Fibroblast of mammary gland (primary cell): ENCODE measurements around the gene EDEM2.
"Not testable (repeated sequence)": the region's sequence is repeated elsewhere in the genome, so short reads cannot be mapped to it uniquely, and the experiment has no call there.

ENCODE experiments used
- DNase-seq: peaks from one replicate; pipeline ENCODE4 v3.0.0-alpha.2; 2010; ENCODE audit warnings: low read depth
- H3K4me3 ChIP-seq: 2 replicates; pipeline ENCODE4 v1.5.1; 2011; ENCODE audit warnings: low read depth, mild to moderate bottlenecking, low read length, moderate library complexity; ENCODE audit not compliant: control insufficient read depth
- CTCF ChIP-seq: conservative IDR thresholded peaks from 2 replicates; pipeline ENCODE4 v1.5.1; 2011; ENCODE audit warnings: low read depth, low read length, inconsistent platforms; ENCODE audit not compliant: control insufficient read depth, insufficient read depth

Gene EDEM2

GRCh38 chr20:35122756-35123405, 24.3 kb downstream of the EDEM2 start:
- no peak for TF ChIP-seq CTCF
- no peak overlapping the region for H3K4me3 ChIP-seq
- DNase-seq = no peak

- no peak for TF ChIP-seq CTCF
- H3K4me3 ChIP-seq = no peak overlapping the region
- no peak for DNase-seq
These were observed 25.9 kb downstream of the EDEM2 start for GRCh38 chr20:35121186-35121585.

GRCh38 chr20:35120012-35120701, 27.0 kb downstream of the EDEM2 start:
- H3K4me3 ChIP-seq = no peak overlapping the region
- peak; percentile 85 for DNase-seq
- no peak for TF ChIP-seq CTCF

GRCh38 chr20:35117629-35118028, 29.5 kb downstream of the EDEM2 start:
- no peak overlapping the region for H3K4me3 ChIP-seq
- DNase-seq = no peak
- TF ChIP-seq CTCF = no peak

GRCh38 chr20:35117196-35117595, 29.9 kb downstream of the EDEM2 start:
- DNase-seq = peak; percentile 57
- H3K4me3 ChIP-seq = no peak overlapping the region
- no peak for TF ChIP-seq CTCF

GRCh38 chr20:35116258-35116657, 30.9 kb downstream of the EDEM2 start:
- no peak overlapping the region for H3K4me3 ChIP-seq
- no peak for DNase-seq
- TF ChIP-seq CTCF = no peak

GRCh38 chr20:35115606-35116005, 31.5 kb downstream of the EDEM2 start:
- no peak for TF ChIP-seq CTCF
- DNase-seq = no peak
- H3K4me3 ChIP-seq = no peak overlapping the region

- not testable (repeated sequence) for H3K4me3 ChIP-seq, DNase-seq
These were observed 34.9 kb downstream of the EDEM2 start for GRCh38 chr20:35112276-35112675.
